GM06990 (cell line): ENCODE measurements around the gene CXCL17.
A peak's percentile ranks its signal among the peaks of the same experiment; 100 is the strongest.

Experiments used
- DNase-seq: peaks from one replicate; pipeline ENCODE4 v3.0.0-alpha.2; 2011; ENCODE audit not compliant: insufficient read length; ENCODE audit errors: extremely low read depth
- H3K27me3 ChIP-seq: replicated peaks from 2 replicates; pipeline ENCODE4 v1.6.0; 2011; ENCODE audit warnings: low read length; ENCODE audit not compliant: control insufficient read depth, insufficient read depth
- H3K36me3 ChIP-seq: 2 replicates; pipeline ENCODE4 v1.5.1; 2011; ENCODE audit warnings: low read length; ENCODE audit not compliant: control insufficient read depth, insufficient read depth
- H3K4me3 ChIP-seq: replicated peaks from 2 replicates; pipeline ENCODE4 v1.5.1; 2011; ENCODE audit warnings: low read depth, mild to moderate bottlenecking, control low read depth, low read length
- CTCF ChIP-seq: IDR thresholded peaks from 2 replicates; pipeline ENCODE4 v1.5.1; 2011; ENCODE audit warnings: low read length, control low read depth, mild to moderate bottlenecking, inconsistent platforms; ENCODE audit not compliant: insufficient read depth, poor library complexity, severe bottlenecking

Gene CXCL17

GRCh38 chr19:42388851-42389489 lies 53.8 kb downstream of the CXCL17 start:
- H3K4me3 ChIP-seq, result no peak overlapping the region
- no peak for TF ChIP-seq CTCF
- H3K27me3 ChIP-seq, result no peaks in the 10 kb centered on the region
- no peaks in the 10 kb centered on the region for H3K36me3 ChIP-seq
- no peak for DNase-seq

- H3K27me3 ChIP-seq, result no peaks in the 10 kb centered on the region; the same call in 1 of the 2 replicates
- peak; percentile 70 for DNase-seq
- no peaks in the 10 kb centered on the region for H3K36me3 ChIP-seq
- TF ChIP-seq CTCF, result peak; percentile 48
- H3K4me3 ChIP-seq, result no peak overlapping the region; the same call in 1 of the 2 replicates
These were observed 55.6 kb downstream of the CXCL17 start for GRCh38 chr19:42386974-42387707.

- no peak for DNase-seq
- H3K4me3 ChIP-seq, result no peak overlapping the region
These were observed 62.6 kb downstream of the CXCL17 start for GRCh38 chr19:42380155-42380554.

More at GRCh38 chr19:42380155-42380554, 62.6 kb downstream of the CXCL17 start:
- no peak for TF ChIP-seq CTCF
- no peaks in the 10 kb centered on the region; the same call in none of the 2 replicates for H3K27me3 ChIP-seq
- H3K36me3 ChIP-seq, result no peaks in the 10 kb centered on the region; the same call in 1 of the 2 replicates
